ENCODE results near the gene PSMB7.

DNA sequence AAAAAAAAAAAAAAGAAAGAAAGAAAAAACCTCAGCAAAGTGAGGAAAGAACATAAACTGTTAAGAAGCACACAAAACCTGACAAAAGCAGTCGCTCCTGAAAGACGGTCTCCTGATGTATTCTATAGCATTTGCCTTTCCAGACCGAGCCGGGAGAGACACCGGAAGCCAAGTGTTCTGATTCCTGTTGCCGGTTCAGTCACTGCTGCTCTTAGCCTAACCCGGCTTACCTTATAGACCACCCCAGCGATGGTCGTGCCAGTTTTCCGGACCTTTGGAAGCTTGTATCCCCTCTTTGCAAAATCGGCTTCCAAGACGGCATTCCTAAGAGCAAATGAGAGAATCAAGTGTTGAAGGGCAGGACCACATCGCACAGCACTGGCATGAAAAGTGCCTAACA is 630 bp downstream of the PSMB7 start:
- no peak for TF ChIP-seq CTCF (IDR thresholded peaks at IDR 0.05)
- TF ChIP-seq EZH2 (IDR thresholded peaks at IDR 0.05; ENCODE audit: borderline replicate concordance, insufficient read depth, low read depth, low read length, poor library complexity, severe bottlenecking), result no peak

All from B cell (primary cell).